ENCODE data around the gene COLGALT1. TPM values are rescaled to one million over a fixed set of nuclear protein-coding genes. Genes with fewer than 3 reads are reported as not detected.

Gene COLGALT1
- total and polyA plus RNA-seq, 4 donors, result 14.4 to 32.2 (median 22.5) TPM

DNA sequence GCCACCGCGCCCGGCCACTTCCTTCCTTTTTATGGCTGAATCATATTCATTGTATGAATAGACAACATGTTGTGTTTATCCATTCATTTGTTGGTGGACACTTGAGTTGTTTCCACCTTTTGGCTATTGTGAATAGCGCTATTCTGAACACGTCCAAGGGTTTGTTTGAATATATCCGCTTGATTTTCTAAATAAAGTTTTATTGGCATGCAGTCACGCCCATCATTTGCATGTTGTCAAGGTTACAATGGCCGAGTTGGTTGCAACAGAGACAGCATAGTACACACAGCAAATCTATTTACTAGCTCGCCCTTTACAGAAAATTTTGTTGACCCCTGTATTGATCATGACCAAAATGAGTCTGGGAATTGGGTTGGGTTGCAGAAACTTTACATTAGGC lies 43.5 kb downstream of the COLGALT1 start:
- no peaks in the 10 kb centered on the region for H3K36me3 ChIP-seq (ENCODE audit: control insufficient read depth in 4 of 4, insufficient read depth in 3 of 4, low read depth in 1 of 4, low read length in 3 of 4)
- H3K27me3 ChIP-seq (ENCODE audit: control insufficient read depth in 4 of 4, insufficient read depth in 4 of 4, low read length in 3 of 4), result peaks cover 0 to 3% (median 0%) of the 10 kb centered on the region in 4 donors
- H3K9ac ChIP-seq (ENCODE audit: low read depth in 1 of 2, low read length in 2 of 2), result no peak overlapping the region
- H3K4me3 ChIP-seq (ENCODE audit: low read depth in 1 of 3, low read length in 3 of 3), result no peak overlapping the region
- WGBS, result 73% methylated on average over 9 of the region's 9 CpGs
- DNase-seq (ENCODE audit: low spot score), result no peak
- H3K27ac ChIP-seq (ENCODE audit: low read depth in 1 of 2, low read length in 2 of 2), result no peak overlapping the region
- H3K9me3 ChIP-seq (ENCODE audit: control insufficient read depth in 4 of 4, low read length in 3 of 4), result no peaks in the 10 kb centered on the region
- TF ChIP-seq, protein P1, sequence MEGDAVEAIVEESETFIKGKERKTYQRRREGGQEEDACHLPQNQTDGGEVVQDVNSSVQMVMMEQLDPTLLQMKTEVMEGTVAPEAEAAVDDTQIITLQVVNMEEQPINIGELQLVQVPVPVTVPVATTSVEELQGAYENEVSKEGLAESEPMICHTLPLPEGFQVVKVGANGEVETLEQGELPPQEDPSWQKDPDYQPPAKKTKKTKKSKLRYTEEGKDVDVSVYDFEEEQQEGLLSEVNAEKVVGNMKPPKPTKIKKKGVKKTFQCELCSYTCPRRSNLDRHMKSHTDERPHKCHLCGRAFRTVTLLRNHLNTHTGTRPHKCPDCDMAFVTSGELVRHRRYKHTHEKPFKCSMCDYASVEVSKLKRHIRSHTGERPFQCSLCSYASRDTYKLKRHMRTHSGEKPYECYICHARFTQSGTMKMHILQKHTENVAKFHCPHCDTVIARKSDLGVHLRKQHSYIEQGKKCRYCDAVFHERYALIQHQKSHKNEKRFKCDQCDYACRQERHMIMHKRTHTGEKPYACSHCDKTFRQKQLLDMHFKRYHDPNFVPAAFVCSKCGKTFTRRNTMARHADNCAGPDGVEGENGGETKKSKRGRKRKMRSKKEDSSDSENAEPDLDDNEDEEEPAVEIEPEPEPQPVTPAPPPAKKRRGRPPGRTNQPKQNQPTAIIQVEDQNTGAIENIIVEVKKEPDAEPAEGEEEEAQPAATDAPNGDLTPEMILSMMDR (IDR thresholded peaks at IDR 0.05; ENCODE audit: low read depth, low read length, missing input control), result no peak
- TF ChIP-seq FOXA1 (IDR thresholded peaks at IDR 0.05), result no peak
- TF ChIP-seq YY1 (IDR thresholded peaks at IDR 0.05), result no peak
- TF ChIP-seq, protein P2, sequence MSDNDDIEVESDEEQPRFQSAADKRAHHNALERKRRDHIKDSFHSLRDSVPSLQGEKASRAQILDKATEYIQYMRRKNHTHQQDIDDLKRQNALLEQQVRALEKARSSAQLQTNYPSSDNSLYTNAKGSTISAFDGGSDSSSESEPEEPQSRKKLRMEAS (IDR thresholded peaks at IDR 0.05), result no peak
- TF ChIP-seq, protein P3, sequence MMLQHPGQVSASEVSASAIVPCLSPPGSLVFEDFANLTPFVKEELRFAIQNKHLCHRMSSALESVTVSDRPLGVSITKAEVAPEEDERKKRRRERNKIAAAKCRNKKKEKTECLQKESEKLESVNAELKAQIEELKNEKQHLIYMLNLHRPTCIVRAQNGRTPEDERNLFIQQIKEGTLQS (IDR thresholded peaks at IDR 0.05), result no peak
- TF ChIP-seq EGR1 (IDR thresholded peaks at IDR 0.05; ENCODE audit: low read depth in 2 of 2), result no peak
- TF ChIP-seq, protein P4, sequence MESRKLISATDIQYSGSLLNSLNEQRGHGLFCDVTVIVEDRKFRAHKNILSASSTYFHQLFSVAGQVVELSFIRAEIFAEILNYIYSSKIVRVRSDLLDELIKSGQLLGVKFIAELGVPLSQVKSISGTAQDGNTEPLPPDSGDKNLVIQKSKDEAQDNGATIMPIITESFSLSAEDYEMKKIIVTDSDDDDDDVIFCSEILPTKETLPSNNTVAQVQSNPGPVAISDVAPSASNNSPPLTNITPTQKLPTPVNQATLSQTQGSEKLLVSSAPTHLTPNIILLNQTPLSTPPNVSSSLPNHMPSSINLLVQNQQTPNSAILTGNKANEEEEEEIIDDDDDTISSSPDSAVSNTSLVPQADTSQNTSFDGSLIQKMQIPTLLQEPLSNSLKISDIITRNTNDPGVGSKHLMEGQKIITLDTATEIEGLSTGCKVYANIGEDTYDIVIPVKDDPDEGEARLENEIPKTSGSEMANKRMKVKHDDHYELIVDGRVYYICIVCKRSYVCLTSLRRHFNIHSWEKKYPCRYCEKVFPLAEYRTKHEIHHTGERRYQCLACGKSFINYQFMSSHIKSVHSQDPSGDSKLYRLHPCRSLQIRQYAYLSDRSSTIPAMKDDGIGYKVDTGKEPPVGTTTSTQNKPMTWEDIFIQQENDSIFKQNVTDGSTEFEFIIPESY (IDR thresholded peaks at IDR 0.05), result no peak
- no peak for TF ChIP-seq JUND (IDR thresholded peaks at IDR 0.05)
- TF ChIP-seq TAF1 (conservative IDR thresholded peaks at IDR 0.05), result no peak
- TF ChIP-seq SP1 (IDR thresholded peaks at IDR 0.05), result no peak
- TF ChIP-seq RXRA (IDR thresholded peaks at IDR 0.05), result no peak
- no peak for TF ChIP-seq GABPA (IDR thresholded peaks at IDR 0.05 in 1 of 2, conservative IDR thresholded peaks at IDR 0.05 in 1 of 2)
- TF ChIP-seq HNF4G (IDR thresholded peaks at IDR 0.05), result no peak
- TF ChIP-seq RAD21 (IDR thresholded peaks at IDR 0.05), result no peak
- TF ChIP-seq NR2F2 (IDR thresholded peaks at IDR 0.05), result no peak
- no peak for TF ChIP-seq FOXA2 (IDR thresholded peaks at IDR 0.05)
- TF ChIP-seq, protein P5, sequence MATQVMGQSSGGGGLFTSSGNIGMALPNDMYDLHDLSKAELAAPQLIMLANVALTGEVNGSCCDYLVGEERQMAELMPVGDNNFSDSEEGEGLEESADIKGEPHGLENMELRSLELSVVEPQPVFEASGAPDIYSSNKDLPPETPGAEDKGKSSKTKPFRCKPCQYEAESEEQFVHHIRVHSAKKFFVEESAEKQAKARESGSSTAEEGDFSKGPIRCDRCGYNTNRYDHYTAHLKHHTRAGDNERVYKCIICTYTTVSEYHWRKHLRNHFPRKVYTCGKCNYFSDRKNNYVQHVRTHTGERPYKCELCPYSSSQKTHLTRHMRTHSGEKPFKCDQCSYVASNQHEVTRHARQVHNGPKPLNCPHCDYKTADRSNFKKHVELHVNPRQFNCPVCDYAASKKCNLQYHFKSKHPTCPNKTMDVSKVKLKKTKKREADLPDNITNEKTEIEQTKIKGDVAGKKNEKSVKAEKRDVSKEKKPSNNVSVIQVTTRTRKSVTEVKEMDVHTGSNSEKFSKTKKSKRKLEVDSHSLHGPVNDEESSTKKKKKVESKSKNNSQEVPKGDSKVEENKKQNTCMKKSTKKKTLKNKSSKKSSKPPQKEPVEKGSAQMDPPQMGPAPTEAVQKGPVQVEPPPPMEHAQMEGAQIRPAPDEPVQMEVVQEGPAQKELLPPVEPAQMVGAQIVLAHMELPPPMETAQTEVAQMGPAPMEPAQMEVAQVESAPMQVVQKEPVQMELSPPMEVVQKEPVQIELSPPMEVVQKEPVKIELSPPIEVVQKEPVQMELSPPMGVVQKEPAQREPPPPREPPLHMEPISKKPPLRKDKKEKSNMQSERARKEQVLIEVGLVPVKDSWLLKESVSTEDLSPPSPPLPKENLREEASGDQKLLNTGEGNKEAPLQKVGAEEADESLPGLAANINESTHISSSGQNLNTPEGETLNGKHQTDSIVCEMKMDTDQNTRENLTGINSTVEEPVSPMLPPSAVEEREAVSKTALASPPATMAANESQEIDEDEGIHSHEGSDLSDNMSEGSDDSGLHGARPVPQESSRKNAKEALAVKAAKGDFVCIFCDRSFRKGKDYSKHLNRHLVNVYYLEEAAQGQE (IDR thresholded peaks at IDR 0.05), result no peak
- TF ChIP-seq HNF4A (conservative IDR thresholded peaks at IDR 0.05), result no peak
- no peaks in the 10 kb centered on the region for H3K4me1 ChIP-seq (ENCODE audit: control insufficient read depth in 4 of 4, insufficient read depth in 4 of 4, low read length in 3 of 4)
